ENCODE results near the gene CDH20. TPM values are rescaled to one million over a fixed set of nuclear protein-coding genes. Genes with fewer than 3 reads are reported as not detected.

CDH20 gene
- polyA plus RNA-seq, 1 donor (not counting 4 experiments of a cell fraction or from before 2014, with no cell fraction given), result not detected

- Histone ChIP-seq H3K9me1 (ENCODE audit: control insufficient read depth, extremely low read depth, insufficient read depth, low read length) (no peaks in the 10 kb centered on the region), H3K79me2 (ENCODE audit: control insufficient read depth, insufficient read depth, low read length) (no peaks in the 10 kb centered on the region), H3K4me3 (ENCODE audit: control insufficient read depth in 2 of 3, extremely low read depth in 1 of 3, insufficient read depth in 2 of 3, low read depth in 1 of 3, low read length in 3 of 3) (no peak overlapping the region), H3K9me3 (ENCODE audit: control insufficient read depth, low read depth, low read length) (no peaks in the 10 kb centered on the region), H3K36me3 (ENCODE audit: control insufficient read depth in 2 of 2, extremely low read depth in 1 of 2, insufficient read depth in 2 of 2, low read length in 2 of 2) (peaks cover 9 to 17% of the 10 kb centered on the region in 2 experiments), H4K20me1 (ENCODE audit: control insufficient read depth, extremely low read depth, insufficient read depth, low read length) (no peaks in the 10 kb centered on the region), H3K27ac (ENCODE audit: control insufficient read depth, insufficient read depth, low read length) (no peak overlapping the region), H2AFZ (ENCODE audit: control insufficient read depth, low read length) (no peak overlapping the region), H3K4me1 (ENCODE audit: control insufficient read depth, extremely low read depth, insufficient read depth, low read length) (peaks cover 9% of the 10 kb centered on the region), H3K27me3 (ENCODE audit: control insufficient read depth, extremely low read depth, insufficient read depth, low read length) (no peaks in the 10 kb centered on the region), H3K4me2 (ENCODE audit: control insufficient read depth, extremely low read depth, insufficient read depth, low read depth, low read length) (peak overlapping the region; percentile 53), H3K9ac (ENCODE audit: control insufficient read depth, extremely low read depth, insufficient read depth, low read length) (no peak overlapping the region)
- FAIRE-seq (no peak), DNase-seq (ENCODE audit: low read depth, low spot score) (no peak)
- dilution Hi-C loops (cut with MboI; ENCODE audit: extremely low pct_ligation_motif_present, low sequenced_read_pairs), result no loop called here
- TF ChIP-seq CTCF (optimal IDR thresholded peaks at IDR 0.05 in 1 of 3, IDR thresholded peaks at IDR 0.05 in 1 of 3, conservative IDR thresholded peaks at IDR 0.05 in 1 of 3; ENCODE audit: extremely low read depth in 1 of 3, insufficient read depth in 2 of 3, low read length in 3 of 3), result no peak
- no peak for TF ChIP-seq EZH2 (IDR thresholded peaks at IDR 0.05; ENCODE audit: low read length)
Observed at GRCh38 chr18:61596296-61596695, 263.1 kb downstream of the CDH20 start.

GRCh38 chr18:61597316-61597715 lies 264.1 kb downstream of the CDH20 start:
- Histone ChIP-seq H3K4me2 (ENCODE audit: control insufficient read depth, extremely low read depth, insufficient read depth, low read depth, low read length) (no peak overlapping the region), H3K4me3 (ENCODE audit: control insufficient read depth in 2 of 3, extremely low read depth in 1 of 3, insufficient read depth in 2 of 3, low read depth in 1 of 3, low read length in 3 of 3) (no peak overlapping the region), H2AFZ (ENCODE audit: control insufficient read depth, low read length) (no peak overlapping the region), H3K4me1 (ENCODE audit: control insufficient read depth, extremely low read depth, insufficient read depth, low read length) (peaks cover 12% of the 10 kb centered on the region), H3K36me3 (ENCODE audit: control insufficient read depth in 2 of 2, extremely low read depth in 1 of 2, insufficient read depth in 2 of 2, low read length in 2 of 2) (peaks cover 7 to 17% of the 10 kb centered on the region in 2 experiments), H3K27me3 (ENCODE audit: control insufficient read depth, extremely low read depth, insufficient read depth, low read length) (no peaks in the 10 kb centered on the region), H3K9me1 (ENCODE audit: control insufficient read depth, extremely low read depth, insufficient read depth, low read length) (no peaks in the 10 kb centered on the region), H4K20me1 (ENCODE audit: control insufficient read depth, extremely low read depth, insufficient read depth, low read length) (no peaks in the 10 kb centered on the region), H3K9me3 (ENCODE audit: control insufficient read depth, low read depth, low read length) (no peaks in the 10 kb centered on the region), H3K27ac (ENCODE audit: control insufficient read depth, insufficient read depth, low read length) (no peak overlapping the region), H3K9ac (ENCODE audit: control insufficient read depth, extremely low read depth, insufficient read depth, low read length) (no peak overlapping the region), H3K79me2 (ENCODE audit: control insufficient read depth, insufficient read depth, low read length) (peaks cover 2% of the 10 kb centered on the region)
- dilution Hi-C loops (cut with MboI; ENCODE audit: extremely low pct_ligation_motif_present, low sequenced_read_pairs), result no loop called here
- no peak for DNase-seq (ENCODE audit: low read depth, low spot score)
- peak; percentile 9 for FAIRE-seq
- TF ChIP-seq EZH2 (IDR thresholded peaks at IDR 0.05; ENCODE audit: low read length) (no peak), CTCF (optimal IDR thresholded peaks at IDR 0.05 in 1 of 3, IDR thresholded peaks at IDR 0.05 in 1 of 3, conservative IDR thresholded peaks at IDR 0.05 in 1 of 3; ENCODE audit: extremely low read depth in 1 of 3, insufficient read depth in 2 of 3, low read length in 3 of 3) (no peak)
